GM21526 (cell line): Measurements from ENCODE around the gene WASL.
"Not testable (repeated sequence)": the region's sequence is repeated elsewhere in the genome, so short reads cannot be mapped to it uniquely, and the experiment has no call there.

ENCODE experiments used
- ATAC-seq: cut with Tn5 transposase; IDR thresholded peaks from one replicate; pipeline ENCODE4 v1.9.1; 2021; ENCODE audit warnings: moderate library complexity; ENCODE audit not compliant: unreplicated experiment, low FRiP score

WASL gene

GRCh38 chr7:123737168-123737674 is 11.6 kb downstream of the WASL start:
- not testable (repeated sequence) for ATAC-seq

GRCh38 chr7:123735539-123735938 is 13.3 kb downstream of the WASL start:
- ATAC-seq: no peak

- ATAC-seq: peak; percentile 62
Measured at GRCh38 chr7:123734498-123734897, 14.3 kb downstream of the WASL start.

- ATAC-seq: no peak
Measured at GRCh38 chr7:123732413-123733091, 16.3 kb downstream of the WASL start.

GRCh38 chr7:123729218-123729578 is 19.6 kb downstream of the WASL start:
- no peak for ATAC-seq

GRCh38 chr7:123727071-123727837 is 21.5 kb downstream of the WASL start:
- no peak for ATAC-seq

GRCh38 chr7:123725586-123726171 is 23.1 kb downstream of the WASL start:
- ATAC-seq: no peak

- ATAC-seq: no peak
Measured at GRCh38 chr7:123724817-123725253, 24.0 kb downstream of the WASL start.

- no peak for ATAC-seq
Measured at GRCh38 chr7:123723913-123724312, 24.9 kb downstream of the WASL start.

GRCh38 chr7:123720527-123720926 is 28.3 kb downstream of the WASL start:
- not testable (repeated sequence) for ATAC-seq

GRCh38 chr7:123719197-123719721 is 29.5 kb downstream of the WASL start:
- no peak for ATAC-seq

GRCh38 chr7:123718773-123719172 is 30.0 kb downstream of the WASL start:
- ATAC-seq: no peak

GRCh38 chr7:123717689-123718088 is 31.1 kb downstream of the WASL start:
- ATAC-seq: no peak

GRCh38 chr7:123716877-123717276 is 31.9 kb downstream of the WASL start:
- ATAC-seq: no peak

GRCh38 chr7:123715799-123716198 is 33.0 kb downstream of the WASL start:
- ATAC-seq: no peak

- ATAC-seq: no peak
Measured at GRCh38 chr7:123715198-123715597, 33.6 kb downstream of the WASL start.

- ATAC-seq: no peak
Measured at GRCh38 chr7:123714296-123715080, 34.3 kb downstream of the WASL start.

GRCh38 chr7:123712619-123713018 is 36.2 kb downstream of the WASL start:
- peak; percentile 48 for ATAC-seq

GRCh38 chr7:123711832-123712293 is 36.9 kb downstream of the WASL start:
- no peak for ATAC-seq

- ATAC-seq: no peak
Measured at GRCh38 chr7:123710683-123711082, 38.1 kb downstream of the WASL start.
